SK-N-SH (cell line): Measurements from ENCODE around the gene PARP1. TPM values are rescaled to one million over a fixed set of nuclear protein-coding genes. Genes with fewer than 3 reads are reported as not detected.

Experiments
- CTCF ChIA-PET: fragments of 300-600, 350-600 bp; formaldehyde crosslinking; extraction: SDS; loops from one replicate; lab custom pipeline; 2021; lab: Yijun Ruan, JAX
- POLR2A ChIA-PET: fragments of 350-600 bp; sonication (Branson Sonifier 250); formaldehyde crosslinking; extraction: SDS; loops from one replicate; lab custom pipeline; 2020; ENCODE audit warnings: antibody characterized with exemption, inconsistent platforms; lab: Yijun Ruan, JAX
- DNase-seq: peaks from one replicate; pipeline ENCODE4 v3.0.0; 2012
- H2AFZ ChIP-seq: fragments of 200-600 bp; sonication (generic); 2 replicates; pipeline ENCODE4 v1.8.1; 2016; ENCODE audit warnings: antibody characterized with exemption, mild to moderate bottlenecking, low read depth
- H3F3A ChIP-seq: fragments of 200-600 bp; sonication (generic); replicated peaks from 2 replicates; pipeline ENCODE3; 2016; ENCODE audit warnings: antibody characterized with exemption, mild to moderate bottlenecking; ENCODE audit not compliant: insufficient read depth
- H3K27ac ChIP-seq, 2 experiments: fragments of 200-500 bp in 1 of 2; fragments of 200-600 bp in 1 of 2; sonication (Bioruptor generic) in 1 of 2; sonication (generic), shearing (Covaris generic) in 1 of 2; 2 replicates each; pipeline versions ENCODE4 v1.5.1 to v1.6.1; 2014 to 2016; ENCODE audit warnings: low read depth in 2 of 2, inconsistent platforms in 1 of 2, low read length in 1 of 2, mild to moderate bottlenecking in 1 of 2, mixed read lengths in 1 of 2
- H3K27me3 ChIP-seq: fragments of 200-600 bp; sonication (generic), shearing (Covaris generic); 2 replicates; pipeline ENCODE4 v1.6.1; 2016; ENCODE audit warnings: mixed run types; ENCODE audit not compliant: insufficient read depth
- H3K36me3 ChIP-seq, 2 experiments: fragments of 200-500 bp in 1 of 2; fragments of 200-600 bp in 1 of 2; sonication (Bioruptor generic) in 1 of 2; sonication (generic) in 1 of 2; replicated peaks in 1 of 2; 2 replicates each; pipeline versions ENCODE3 to v1.5.1; 2014 to 2016; ENCODE audit warnings: low read length in 1 of 2, mild to moderate bottlenecking in 1 of 2; ENCODE audit not compliant: insufficient read depth in 2 of 2, control insufficient read depth in 1 of 2
- H3K4me1 ChIP-seq, 2 experiments: fragments of 200-500 bp in 1 of 2; fragments of 200-600 bp in 1 of 2; sonication (Bioruptor generic) in 1 of 2; sonication (generic), shearing (Covaris generic) in 1 of 2; 2 replicates each; pipeline versions ENCODE4 v1.5.1 to v1.6.1; 2014 to 2016; ENCODE audit warnings: low read depth in 1 of 2, low read length in 1 of 2, mixed run types in 1 of 2; ENCODE audit not compliant: insufficient read depth in 2 of 2, control insufficient read depth in 1 of 2
- H3K4me2 ChIP-seq: fragments of 200-600 bp; sonication (generic), shearing (Covaris generic); 2 replicates; pipeline ENCODE4 v1.6.1; 2017; ENCODE audit warnings: mixed run types
- H3K4me3 ChIP-seq, 2 experiments: fragments of 200-500 bp in 1 of 2; fragments of 200-600 bp in 1 of 2; sonication (Bioruptor generic) in 1 of 2; sonication (generic), shearing (Covaris generic) in 1 of 2; 2 replicates each; pipeline versions ENCODE4 v1.5.1 to v1.8.1; 2014 to 2016; ENCODE audit warnings: low read depth in 2 of 2, inconsistent platforms in 1 of 2, low read length in 1 of 2, mild to moderate bottlenecking in 1 of 2, mixed read lengths in 1 of 2, moderate library complexity in 1 of 2
- H3K79me2 ChIP-seq: fragments of 200-600 bp; sonication (generic); 2 replicates; pipeline ENCODE4 v1.8.1; 2017; ENCODE audit warnings: mild to moderate bottlenecking; ENCODE audit not compliant: insufficient read depth
- H3K9ac ChIP-seq: fragments of 200-600 bp; sonication (generic); 2 replicates; pipeline ENCODE4 v1.6.1; 2017; ENCODE audit warnings: mixed run types
- H3K9me2 ChIP-seq: fragments of 200-600 bp; sonication (generic); 2 replicates; pipeline ENCODE4 v1.6.1; 2017; ENCODE audit warnings: mixed run types
- H3K9me3 ChIP-seq: fragments of 200-600 bp; sonication (generic); 2 replicates; pipeline ENCODE4 v1.6.1; 2017; ENCODE audit warnings: mixed run types, mild to moderate bottlenecking, moderate library complexity
- H4K20me1 ChIP-seq: fragments of 200-600 bp; sonication (generic); 2 replicates; pipeline ENCODE4 v1.6.1; 2017; ENCODE audit warnings: mild to moderate bottlenecking, mixed run types; ENCODE audit not compliant: insufficient read depth
- CTCF ChIP-seq: fragments of 200-600 bp; sonication (generic); IDR thresholded peaks from 2 replicates; pipeline ENCODE4 v1.6.1; 2017; ENCODE audit warnings: antibody characterized with exemption, mild to moderate bottlenecking, moderate library complexity
- EP300 ChIP-seq, 2 experiments: IDR thresholded peaks; 2 replicates each; pipeline versions ENCODE4 v1.4.0 to v1.6.1; 2012; ENCODE audit warnings: borderline replicate concordance in 1 of 2, low read depth in 1 of 2, low read length in 1 of 2
- EZH2phosphoT487 ChIP-seq: fragments of 200-600 bp; sonication (generic); IDR thresholded peaks from 2 replicates; pipeline ENCODE4 v1.6.1; 2017; ENCODE audit warnings: low read depth, mixed run types, mild to moderate bottlenecking, antibody characterized with exemption, moderate library complexity, borderline replicate concordance
- FOSL2 ChIP-seq: IDR thresholded peaks from 2 replicates; pipeline ENCODE4 v1.4.0; 2012; ENCODE audit warnings: low read depth, mild to moderate bottlenecking, moderate library complexity, borderline replicate concordance
- FOXM1 ChIP-seq: IDR thresholded peaks from 2 replicates; pipeline ENCODE4 v1.4.0; 2012; ENCODE audit warnings: low read depth, mild to moderate bottlenecking
- GATA2 ChIP-seq: sonication (generic); formaldehyde crosslinking; IDR thresholded peaks from 2 replicates; pipeline ENCODE4 v1.5.0; 2020; ENCODE audit warnings: mild to moderate bottlenecking, missing genetic modification reagents
- MAX ChIP-seq: IDR thresholded peaks from 2 replicates; pipeline ENCODE4 v1.4.0; 2012; ENCODE audit warnings: low read depth
- MXI1 ChIP-seq: IDR thresholded peaks from 2 replicates; pipeline ENCODE4 v1.6.1; 2012; ENCODE audit warnings: mild to moderate bottlenecking, low read depth, low read length, improper control_type of control experiment
- NFIC ChIP-seq: IDR thresholded peaks from 2 replicates; pipeline ENCODE4 v1.4.0; 2012; ENCODE audit warnings: borderline replicate concordance
- PBX3 ChIP-seq: IDR thresholded peaks from 2 replicates; pipeline ENCODE4; 2012
- RAD21 ChIP-seq: IDR thresholded peaks from 2 replicates; pipeline ENCODE4 v1.6.1; 2012; ENCODE audit warnings: mild to moderate bottlenecking, low read length
- RCOR1 ChIP-seq: fragments of 150-350 bp; IDR thresholded peaks from 2 replicates; pipeline ENCODE4 v1.6.1; 2017; ENCODE audit warnings: antibody characterized with exemption, low read length
- SIN3A ChIP-seq: IDR thresholded peaks from 2 replicates; pipeline ENCODE4 v1.6.1; 2012; ENCODE audit warnings: low read depth, mild to moderate bottlenecking, low read length, moderate library complexity, borderline replicate concordance
- TEAD4 ChIP-seq: IDR thresholded peaks from 2 replicates; pipeline ENCODE4 v1.4.0; 2012; ENCODE audit warnings: mild to moderate bottlenecking, borderline replicate concordance; ENCODE audit not compliant: insufficient read depth
- USF1 ChIP-seq: IDR thresholded peaks from 2 replicates; pipeline ENCODE4 v1.4.0; 2012; ENCODE audit warnings: low read depth, borderline replicate concordance
- YY1 ChIP-seq: IDR thresholded peaks from 2 replicates; pipeline ENCODE4 v1.4.0; 2012; ENCODE audit warnings: low read depth, mild to moderate bottlenecking
- ZBTB33 ChIP-seq: IDR thresholded peaks from 2 replicates; pipeline ENCODE4 v1.4.0; 2012; ENCODE audit warnings: low read depth, borderline replicate concordance
- WGBS: methylation state at CpG from one replicate; pipeline ENCODE4 v1.1.6; 2017; ENCODE audit warnings: low lambda C conversion rate; 5-methylcytosine and 5-hydroxymethylcytosine counted together
- polyA plus RNA-seq, 3 experiments: library from polyadenylated mRNA; depleted of rRNA; stranded (reverse); fragments of >200 nt; gene quantifications; 2 replicates each; pipeline ENCODE4 v1.2.3, GENCODE V29; 2012

The PARP1 gene
- polyA plus RNA-seq, 1 of the 3 experiments (the other 2 are of a cell fraction) = 239 TPM

- Histone ChIP-seq H3K36me3 (peaks cover 53 to 84% of the 10 kb centered on the region in 2 experiments), H3K4me1 (peaks cover 0 to 40% of the 10 kb centered on the region in 2 experiments; a peak in 2 of 4 replicates), H3K9me2 (no peaks in the 10 kb centered on the region), H3K9me3 (no peaks in the 10 kb centered on the region), H3K27me3 (no peaks in the 10 kb centered on the region), H3K4me3 (no peak overlapping the region), H2AFZ (no peak overlapping the region), H3F3A (no peaks in the 10 kb centered on the region), H3K79me2 (no peaks in the 10 kb centered on the region), H3K27ac (peak overlapping the region in 1 of 2 experiments; percentile 91; a peak in 2 of 4 replicates)
- ChIA-PET CTCF (interaction anchor here (0.6 to 2.0 kb wide), 5 partner anchors 9 to 240 kb away, joined by 3 to 10 read pairs (median 5); partner anchors contain the start of gene PARP1), POLR2A (interaction anchor here (1.0 kb wide), 1 partner anchor 56 kb away, joined by 5 read pairs; the partner anchor contains the start of gene LIN9)
- DNase-seq = peak; percentile 57
- 84% methylated on average over 15 of the region's 15 CpGs for WGBS
- TF ChIP-seq NFIC (no peak), YY1 (no peak), RAD21 (no peak), FOSL2 (no peak), TEAD4 (no peak), CTCF (no peak), ZBTB33 (no peak), MAX (no peak), GATA2 (CRISPR knock-in tag) (peak; percentile 38; the same call in 1 of the 2 replicates), EZH2phosphoT487 (no peak), SIN3A (no peak), MXI1 (no peak), USF1 (no peak), FOXM1 (no peak), EP300 (IDR thresholded peaks at IDR 0.05; ENCODE audit: borderline replicate concordance in 1 of 2, low read depth in 1 of 2, low read length in 1 of 2) (peak in 1 of 2 experiments; percentile 63; a peak in 1 of 4 replicates), PBX3 (no peak), RCOR1 (peak; percentile 81)
- TF ChIP-seq, all 33 proteins: peak for 3
- no peak overlapping the region for H3K9ac ChIP-seq
- no peaks in the 10 kb centered on the region for H4K20me1 ChIP-seq
- no peak overlapping the region for H3K4me2 ChIP-seq
Measured at GRCh38 chr1:226364901-226365565, 42.9 kb downstream of the PARP1 start.
